Fibroblast of skin of left biceps (primary cell): ENCODE results near the gene CEP70.
"Not testable (repeated sequence)": the region's sequence is repeated elsewhere in the genome, so short reads cannot be mapped to it uniquely, and the experiment has no call there.

Source experiments
- DNase-seq, 2 experiments: peaks; one replicate each; pipeline ENCODE4 v3.0.0-alpha.2; 2013; ENCODE audit warnings: low read depth in 2 of 2

Gene CEP70

GRCh38 chr3:138594150-138594934 is at the start of gene CEP70:
CEP70 (minus strand) TSS chr3:138594260; CDS start chr3:138572927, 21,333 bp downstream.
- DNase-seq, result peak; percentile 73 to 75

GRCh38 chr3:138642927-138643253 is 48.8 kb upstream of the CEP70 start:
- no peak for DNase-seq

- DNase-seq, result no peak
Observed at GRCh38 chr3:138642226-138642926, 48.3 kb upstream of the CEP70 start.

GRCh38 chr3:138640537-138640936 is 46.5 kb upstream of the CEP70 start:
- DNase-seq, result no peak

- DNase-seq, result no peak
Observed at GRCh38 chr3:138638641-138639040, 44.6 kb upstream of the CEP70 start.

GRCh38 chr3:138629526-138629925 is 35.5 kb upstream of the CEP70 start:
- DNase-seq, result no peak

GRCh38 chr3:138625707-138626365 is 31.8 kb upstream of the CEP70 start:
- no peak for DNase-seq

GRCh38 chr3:138624518-138624917 is 30.5 kb upstream of the CEP70 start:
- DNase-seq, result no peak

- no peak for DNase-seq
Observed at GRCh38 chr3:138620431-138620830, 26.4 kb upstream of the CEP70 start.

- no peak for DNase-seq
Observed at GRCh38 chr3:138615462-138615861, 21.4 kb upstream of the CEP70 start.

GRCh38 chr3:138609898-138610266 is 15.8 kb upstream of the CEP70 start:
- DNase-seq, result no peak

- DNase-seq, result peak; percentile 23 to 25
Observed at GRCh38 chr3:138608322-138609135, 14.5 kb upstream of the CEP70 start, which contains the start of gene FAIM. FAIM (plus strand) TSS chr3:138608771; CDS start chr3:138619727, 10,956 bp downstream.

- not testable (repeated sequence) for DNase-seq
Observed at GRCh38 chr3:138604106-138604595, 10.1 kb upstream of the CEP70 start.

- not testable (repeated sequence) for DNase-seq
Observed at GRCh38 chr3:138601661-138602060, 7.6 kb upstream of the CEP70 start.

- DNase-seq, result no peak
Observed at GRCh38 chr3:138600100-138600745, 6.2 kb upstream of the CEP70 start.

- DNase-seq, result no peak
Observed at GRCh38 chr3:138598534-138598933, 4.5 kb upstream of the CEP70 start.

- DNase-seq, result not testable (repeated sequence)
Observed at GRCh38 chr3:138597186-138597976, 3.3 kb upstream of the CEP70 start.

- DNase-seq, result no peak
Observed at GRCh38 chr3:138594935-138595610, 1.0 kb upstream of the CEP70 start.

GRCh38 chr3:138593488-138594149 is 441 bp downstream of the CEP70 start:
- no peak for DNase-seq
